Lung (tissue), 12 donors: ENCODE measurements around the gene LACTBL1. TPM values are rescaled to one million over a fixed set of nuclear protein-coding genes. Genes with fewer than 3 reads are reported as not detected.
"Not testable (repeated sequence)": the region's sequence is repeated elsewhere in the genome, so short reads cannot be mapped to it uniquely, and the experiment has no call there.

Experiments used
- ATAC-seq: fragments of 200-7000 bp; cut with Tn5 transposase; one replicate; pipeline ENCODE4 v1.9.1; 2020; ENCODE audit warnings: moderate number of reproducible peaks; ENCODE audit not compliant: insufficient read depth, low FRiP score
- DNase-seq, 3 donors: peaks; one replicate each; pipeline ENCODE4 v3.0.0-alpha.2; 2013 to 2017
- H3K27ac ChIP-seq, 2 donors: one replicate each; pipeline ENCODE4 v1.5.1; 2013; ENCODE audit warnings: mild to moderate bottlenecking in 2 of 2, moderate library complexity in 2 of 2, control low read depth in 1 of 2, inconsistent platforms in 1 of 2, low read depth in 1 of 2, low read length in 1 of 2
- H3K27me3 ChIP-seq, 3 donors: one replicate each; pipeline ENCODE4 v1.5.1; 2013; ENCODE audit warnings: low read length in 2 of 3; ENCODE audit not compliant: control insufficient read depth in 3 of 3, insufficient read depth in 3 of 3
- H3K36me3 ChIP-seq, 4 donors: one replicate each; pipeline ENCODE4 v1.5.1; 2013; ENCODE audit warnings: low read length in 4 of 4, mild to moderate bottlenecking in 1 of 4, moderate library complexity in 1 of 4; ENCODE audit not compliant: control insufficient read depth in 4 of 4, insufficient read depth in 4 of 4
- H3K4me1 ChIP-seq, 5 donors: one replicate each; pipeline ENCODE4 v1.5.1; 2013; ENCODE audit warnings: low read length in 5 of 5, mild to moderate bottlenecking in 2 of 5, moderate library complexity in 1 of 5; ENCODE audit not compliant: control insufficient read depth in 5 of 5, insufficient read depth in 5 of 5
- H3K4me3 ChIP-seq: one replicate; pipeline ENCODE4 v1.5.1; 2013; ENCODE audit warnings: mild to moderate bottlenecking, control low read depth, moderate library complexity
- H3K9ac ChIP-seq, 2 donors: one replicate each; pipeline ENCODE4 v1.5.1; 2013; ENCODE audit warnings: low read length in 2 of 2, control low read depth in 1 of 2; ENCODE audit not compliant: insufficient read depth in 1 of 2
- H3K9me3 ChIP-seq, 4 donors: one replicate each; pipeline ENCODE4 v1.5.1; 2013; ENCODE audit warnings: low read length in 3 of 4, mild to moderate bottlenecking in 1 of 4, moderate library complexity in 1 of 4; ENCODE audit not compliant: control insufficient read depth in 4 of 4, insufficient read depth in 3 of 4
- CTCF ChIP-seq: IDR thresholded peaks from 2 replicates; pipeline ENCODE4 v1.5.1; 2012; ENCODE audit warnings: mild to moderate bottlenecking; ENCODE audit errors: control extremely low read depth, extremely low read depth
- WGBS, 2 donors: extraction: QIAGEN DNeasy Blood & Tissue Kit; methylation state at CpG; one replicate each; pipeline ENCODE4 v1.1.7; 2013; 5-methylcytosine and 5-hydroxymethylcytosine counted together
- polyA plus RNA-seq, 2 donors: library from polyadenylated mRNA; stranded (reverse); fragments of 200-250 nt; gene quantifications; one replicate each; pipeline ENCODE4 v1.2.1, GENCODE V29; 2013
- total RNA-seq, 2 donors: library from RNA; depleted of rRNA in 1 of 2; stranded (reverse); fragments of >200 nt in 1 of 2; gene quantifications; one replicate each; pipeline ENCODE4 v1.2.1, GENCODE V29; 2014 to 2021
- donor health status: control.
- donor health status: control.
- donor health status: Bipolar disorder and iron deficiency.
- donor health status: healthy.
- donor health status: DM: yes; HTN: yes; CAD: no.

The LACTBL1 gene
- total and polyA plus RNA-seq, 4 donors = not detected

GRCh38 chr1:22949822-22950331 lies 22.8 kb downstream of the LACTBL1 start:
- ATAC-seq = no peak
- Histone ChIP-seq H3K36me3 (no peaks in the 10 kb centered on the region), H3K9ac (no peak overlapping the region), H3K27ac (no peak overlapping the region), H3K27me3 (peaks cover 14 to 44% (median 21%) of the 10 kb centered on the region in 3 donors), H3K4me1 (peaks cover 0 to 5% (median 0%) of the 10 kb centered on the region in 5 donors), H3K4me3 (no peak overlapping the region), H3K9me3 (peaks cover 0 to 3% (median 0%) of the 10 kb centered on the region in 4 donors)
- DNase-seq = no peak
- no peak for TF ChIP-seq CTCF
- WGBS, 2 donors = 64 to 74% methylated on average over 5 of the region's 5 CpGs

- H3K4me3 ChIP-seq, H3K9me3 ChIP-seq, H3K4me1 ChIP-seq, H3K27ac ChIP-seq, H3K36me3 ChIP-seq, H3K9ac ChIP-seq, DNase-seq, ATAC-seq: not testable (repeated sequence)
- 87 to 95% methylated on average over 5 of the region's 5 CpGs for WGBS, 2 donors
- peaks cover 0 to 12% (median 0%) of the 10 kb centered on the region in 3 donors for H3K27me3 ChIP-seq
Observed at GRCh38 chr1:22945171-22945570, 27.5 kb downstream of the LACTBL1 start.

- no peaks in the 10 kb centered on the region for H3K36me3 ChIP-seq
- no peak overlapping the region for H3K9ac ChIP-seq
- no peak overlapping the region for H3K4me3 ChIP-seq
- H3K4me1 ChIP-seq = no peaks in the 10 kb centered on the region
- TF ChIP-seq CTCF = no peak
- no peak for ATAC-seq
- peaks cover 0 to 6% (median 0%) of the 10 kb centered on the region in 3 donors for H3K27me3 ChIP-seq
- DNase-seq = no peak
- peaks cover 0 to 2% (median under 1%) of the 10 kb centered on the region in 4 donors for H3K9me3 ChIP-seq
- no peak overlapping the region for H3K27ac ChIP-seq
- WGBS, 2 donors = 86 to 91% methylated on average over 4 of the region's 4 CpGs
Observed at GRCh38 chr1:22944346-22945055, 28.2 kb downstream of the LACTBL1 start.

GRCh38 chr1:22941257-22941656 lies 31.4 kb downstream of the LACTBL1 start:
- WGBS, 2 donors = 60 to 75% methylated on average over 2 of the region's 2 CpGs
- Histone ChIP-seq H3K27me3 (no peaks in the 10 kb centered on the region), H3K27ac (no peak overlapping the region), H3K36me3 (no peaks in the 10 kb centered on the region), H3K9ac (no peak overlapping the region), H3K9me3 (peaks cover 0 to 3% (median under 1%) of the 10 kb centered on the region in 4 donors), H3K4me3 (no peak overlapping the region), H3K4me1 (no peaks in the 10 kb centered on the region)
- ATAC-seq (no peak), DNase-seq (no peak)
- no peak for TF ChIP-seq CTCF
